ENCODE data around the gene FAM131A. TPM values are rescaled to one million over a fixed set of nuclear protein-coding genes. Genes with fewer than 3 reads are reported as not detected.

FAM131A gene
- total RNA-seq, 4 donors from 2014 or later = 13.2 to 42.6 (median 36.8) TPM

DNA sequence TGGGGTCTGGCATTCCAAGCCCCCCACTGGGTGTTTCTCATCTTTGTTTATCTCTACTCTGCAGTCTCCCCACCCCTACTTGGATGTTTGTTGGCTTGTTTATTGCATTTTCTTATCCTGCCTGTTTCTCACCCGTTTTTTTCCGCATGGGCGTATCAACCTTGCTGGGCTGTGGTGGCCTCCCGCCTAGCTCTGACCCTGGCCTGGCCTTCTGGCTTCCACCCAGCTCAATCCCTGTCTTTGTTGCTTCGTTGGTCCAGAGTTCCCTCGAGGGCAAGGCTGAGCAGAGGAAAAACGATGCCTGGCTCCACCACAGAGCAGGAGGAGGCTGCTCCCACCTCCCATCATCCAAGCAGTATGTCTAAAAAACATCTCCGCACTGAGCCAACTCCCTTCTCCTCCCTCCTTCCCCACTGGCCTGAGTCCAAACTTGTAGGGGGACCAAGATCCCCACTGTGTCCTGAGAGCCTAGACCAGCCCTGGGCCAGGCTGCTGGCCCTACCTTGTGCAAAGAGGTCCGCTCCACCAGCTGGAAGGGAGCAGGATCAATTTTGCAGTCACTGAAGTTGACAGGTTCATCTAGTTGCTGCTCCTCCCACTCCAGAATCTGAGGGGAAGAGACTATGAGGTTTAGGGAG, 14.2 kb downstream of the FAM131A start:
- no peak for DNase-seq
- Histone ChIP-seq H3K9me3 (no peaks in the 10 kb centered on the region), H3K36me3 (no peaks in the 10 kb centered on the region), H3K4me1 (peaks cover 0 to 10% of the 10 kb centered on the region in 2 donors), H3K4me3 (no peak overlapping the region), H3K27me3 (no peaks in the 10 kb centered on the region), H3K27ac (peak overlapping the region; percentile 23 to 34)
- no peak for TF ChIP-seq POLR2A (IDR thresholded peaks at IDR 0.05)
- TF ChIP-seq, protein P1, sequence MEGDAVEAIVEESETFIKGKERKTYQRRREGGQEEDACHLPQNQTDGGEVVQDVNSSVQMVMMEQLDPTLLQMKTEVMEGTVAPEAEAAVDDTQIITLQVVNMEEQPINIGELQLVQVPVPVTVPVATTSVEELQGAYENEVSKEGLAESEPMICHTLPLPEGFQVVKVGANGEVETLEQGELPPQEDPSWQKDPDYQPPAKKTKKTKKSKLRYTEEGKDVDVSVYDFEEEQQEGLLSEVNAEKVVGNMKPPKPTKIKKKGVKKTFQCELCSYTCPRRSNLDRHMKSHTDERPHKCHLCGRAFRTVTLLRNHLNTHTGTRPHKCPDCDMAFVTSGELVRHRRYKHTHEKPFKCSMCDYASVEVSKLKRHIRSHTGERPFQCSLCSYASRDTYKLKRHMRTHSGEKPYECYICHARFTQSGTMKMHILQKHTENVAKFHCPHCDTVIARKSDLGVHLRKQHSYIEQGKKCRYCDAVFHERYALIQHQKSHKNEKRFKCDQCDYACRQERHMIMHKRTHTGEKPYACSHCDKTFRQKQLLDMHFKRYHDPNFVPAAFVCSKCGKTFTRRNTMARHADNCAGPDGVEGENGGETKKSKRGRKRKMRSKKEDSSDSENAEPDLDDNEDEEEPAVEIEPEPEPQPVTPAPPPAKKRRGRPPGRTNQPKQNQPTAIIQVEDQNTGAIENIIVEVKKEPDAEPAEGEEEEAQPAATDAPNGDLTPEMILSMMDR (IDR thresholded peaks at IDR 0.05) = no peak
- intact Hi-C loops (cut with DNase I; ENCODE audit: low total_unique reads) = loop anchor here (5.0 kb wide), 1 partner anchor 49 kb away; no protein-coding TSS in a partner anchor

DNA sequence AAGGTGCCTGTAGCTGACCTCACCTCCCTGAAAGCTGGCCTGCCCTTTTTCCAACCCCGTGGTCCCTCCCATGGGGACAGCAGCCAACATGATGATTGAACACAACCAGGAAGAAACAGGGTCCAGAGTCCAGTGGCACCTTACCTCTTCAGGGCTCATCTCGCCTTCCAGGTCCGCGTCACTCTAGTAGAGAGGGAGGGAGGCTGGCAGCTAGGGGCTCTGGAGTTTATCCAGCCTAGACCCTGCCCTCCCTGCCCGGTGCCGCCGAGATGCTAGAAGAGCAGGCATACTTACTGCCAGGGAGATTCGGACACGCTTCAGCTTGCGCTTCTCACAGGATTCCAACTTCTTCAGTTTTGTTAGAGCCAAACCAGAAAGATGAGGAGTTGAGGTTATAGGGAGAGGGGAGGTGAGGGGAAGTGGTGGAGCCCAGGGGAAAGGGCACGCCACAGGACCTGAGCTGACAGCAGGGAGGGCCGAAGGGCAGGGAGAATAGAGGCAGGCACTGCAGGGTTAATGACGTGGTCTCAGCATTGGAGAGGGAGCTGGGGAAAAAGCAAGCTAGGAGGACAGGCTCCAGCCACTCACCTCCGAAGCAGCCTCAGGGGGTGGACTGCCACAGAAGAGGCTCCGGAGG, 14.9 kb downstream of the FAM131A start:
- Histone ChIP-seq H3K4me1 (peaks cover 0 to 10% of the 10 kb centered on the region in 2 donors), H3K27me3 (no peaks in the 10 kb centered on the region), H3K27ac (peak overlapping the region in 1 of 2 donors; percentile 34), H3K36me3 (no peaks in the 10 kb centered on the region), H3K4me3 (no peak overlapping the region), H3K9me3 (no peaks in the 10 kb centered on the region)
- intact Hi-C loops (cut with DNase I; ENCODE audit: low total_unique reads) = loop anchor here (5.0 kb wide), 1 partner anchor 50 kb away; no protein-coding TSS in a partner anchor
- DNase-seq = no peak
- no peak for TF ChIP-seq POLR2A (IDR thresholded peaks at IDR 0.05)
- TF ChIP-seq, protein P1 (IDR thresholded peaks at IDR 0.05) = no peak

DNA sequence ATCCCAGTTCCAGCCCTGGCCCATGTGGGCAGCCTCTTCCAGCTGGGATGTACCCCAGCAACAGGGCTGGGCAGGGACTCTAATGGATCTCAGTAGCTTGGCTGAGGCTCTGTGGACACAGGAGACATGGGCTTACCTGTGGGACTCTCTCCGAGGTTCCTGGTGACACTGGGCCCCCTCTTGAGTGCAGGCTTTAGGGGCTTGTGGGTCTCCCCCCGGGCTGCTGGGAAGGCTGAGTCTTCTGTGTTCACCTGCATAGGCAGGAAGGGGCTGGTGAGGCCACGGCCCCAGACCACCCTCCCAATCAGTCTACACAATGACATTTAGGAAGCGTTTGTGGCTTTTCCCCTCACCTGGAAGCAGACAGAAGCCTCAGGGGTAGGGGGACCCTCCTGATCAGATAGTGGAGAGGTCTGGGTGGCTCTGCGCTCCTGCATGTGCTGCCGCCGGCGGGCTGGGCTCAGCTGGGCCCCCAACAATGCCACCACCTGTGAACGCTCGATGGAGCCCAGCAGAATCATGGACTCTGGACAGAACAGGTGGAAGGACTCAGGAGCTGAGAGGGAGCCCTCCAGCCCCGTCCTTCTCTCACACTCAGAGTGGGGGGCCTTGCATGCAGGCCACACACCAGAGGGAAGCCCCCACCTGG, 15.6 kb downstream of the FAM131A start:
- H3K9me3 ChIP-seq = no peaks in the 10 kb centered on the region
- H3K27ac ChIP-seq = no peak overlapping the region
- no peak for DNase-seq
- no peaks in the 10 kb centered on the region for H3K36me3 ChIP-seq
- no peak overlapping the region for H3K4me3 ChIP-seq
- TF ChIP-seq POLR2A (IDR thresholded peaks at IDR 0.05) = no peak
- TF ChIP-seq, protein P1 (IDR thresholded peaks at IDR 0.05) = no peak
- H3K4me1 ChIP-seq = peaks cover 0 to 10% of the 10 kb centered on the region in 2 donors
- intact Hi-C loops (cut with DNase I; ENCODE audit: low total_unique reads) = loop anchor here (5.0 kb wide), 1 partner anchor 51 kb away; no protein-coding TSS in a partner anchor
- H3K27me3 ChIP-seq = no peaks in the 10 kb centered on the region

DNA sequence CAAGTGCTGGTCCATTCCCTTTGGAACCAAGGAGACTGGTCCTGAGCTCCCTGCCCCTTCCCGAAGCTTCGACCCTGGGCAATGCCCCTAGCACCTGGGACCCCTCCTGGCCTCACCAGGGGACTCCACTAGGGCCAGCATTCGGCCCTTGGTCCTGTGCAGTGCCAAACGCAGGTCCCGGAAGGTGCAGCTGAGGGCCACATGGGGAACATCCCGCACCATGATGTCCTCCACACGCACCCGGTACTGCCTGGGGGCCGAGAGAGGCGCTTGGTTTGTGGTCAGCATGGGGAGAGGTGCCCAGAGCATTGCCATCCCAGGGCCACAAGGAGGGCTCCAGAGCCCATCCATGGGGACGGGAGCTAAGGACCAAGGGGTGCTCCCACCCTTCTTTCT, 16.1 kb downstream of the FAM131A start:
- TF ChIP-seq, protein P1 (IDR thresholded peaks at IDR 0.05) = no peak
- TF ChIP-seq POLR2A (IDR thresholded peaks at IDR 0.05) = no peak
- intact Hi-C loops (cut with DNase I; ENCODE audit: low total_unique reads) = loop anchor here (5.0 kb wide), 1 partner anchor 51 kb away; no protein-coding TSS in a partner anchor
- peaks cover 0 to 10% of the 10 kb centered on the region in 2 donors for H3K4me1 ChIP-seq

More for the DNA sequence above, 16.1 kb downstream of the FAM131A start:
- DNase-seq = no peak
- H3K27ac ChIP-seq = no peak overlapping the region
- no peak overlapping the region for H3K4me3 ChIP-seq
- H3K27me3 ChIP-seq = no peaks in the 10 kb centered on the region
- no peaks in the 10 kb centered on the region for H3K36me3 ChIP-seq
- H3K9me3 ChIP-seq = no peaks in the 10 kb centered on the region
